HG02763 (cell line): ENCODE measurements around the gene SLC25A39.

ENCODE experiments used
- ATAC-seq: cut with Tn5 transposase; IDR thresholded peaks from one replicate; pipeline ENCODE4 v1.9.1; 2021; ENCODE audit warnings: mild to moderate bottlenecking, moderate library complexity; ENCODE audit not compliant: unreplicated experiment

SLC25A39 gene

DNA sequence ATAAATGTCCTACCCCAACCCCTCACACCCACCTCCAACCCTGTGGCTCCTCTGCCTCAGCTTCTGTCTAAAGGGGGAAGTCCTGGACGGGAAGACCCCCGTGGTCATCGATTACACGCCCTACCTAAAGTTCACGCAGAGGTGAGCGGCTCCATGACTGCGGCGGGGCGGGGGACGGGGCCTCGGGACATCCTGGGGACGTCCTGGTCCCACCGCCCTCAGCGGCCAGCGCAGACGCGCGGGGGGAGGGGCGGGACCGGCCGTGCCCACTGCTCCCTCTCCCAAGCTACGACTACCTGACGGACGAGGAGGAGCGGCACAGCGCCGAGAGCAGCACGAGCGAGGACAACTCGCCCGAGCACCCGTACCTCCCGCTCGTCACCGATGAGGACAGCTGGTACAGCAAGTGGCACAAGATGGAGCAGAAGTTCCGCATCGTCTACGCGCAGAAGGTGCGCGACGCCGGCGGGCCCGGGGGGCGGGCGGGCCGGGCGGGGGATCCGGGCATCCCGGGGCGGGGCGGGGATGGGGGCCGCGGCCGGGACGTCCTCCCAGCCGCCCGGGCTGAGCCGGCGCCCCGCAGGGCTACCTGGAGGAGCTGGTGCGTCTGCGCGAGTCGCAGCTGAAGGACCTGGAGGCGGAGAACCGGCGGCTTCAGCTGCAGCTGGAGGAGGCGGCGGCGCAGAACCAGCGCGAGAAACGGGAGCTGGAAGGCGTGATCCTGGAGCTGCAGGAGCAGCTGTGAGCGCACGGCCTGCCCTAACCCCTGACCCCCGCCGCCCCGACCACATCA is 9.6 kb downstream of the SLC25A39 start:
- no peak for ATAC-seq

DNA sequence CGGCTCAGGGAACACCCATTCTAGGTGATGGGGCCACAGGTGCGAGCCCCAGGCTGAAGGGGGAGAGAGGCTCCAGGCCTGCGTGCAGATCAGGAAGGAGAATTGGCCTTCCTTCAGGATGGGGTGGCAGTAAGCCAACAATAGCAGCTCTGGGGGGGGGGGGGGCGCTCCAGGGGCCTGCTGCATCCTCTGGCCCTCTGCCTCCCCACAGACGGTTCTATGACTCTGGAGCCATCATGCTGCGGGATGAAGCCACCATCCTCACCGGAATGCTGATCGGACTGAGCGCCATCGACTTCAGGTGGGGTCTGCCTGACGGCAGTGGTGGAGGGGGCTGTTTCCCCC is 10.1 kb downstream of the SLC25A39 start:
- no peak for ATAC-seq

DNA sequence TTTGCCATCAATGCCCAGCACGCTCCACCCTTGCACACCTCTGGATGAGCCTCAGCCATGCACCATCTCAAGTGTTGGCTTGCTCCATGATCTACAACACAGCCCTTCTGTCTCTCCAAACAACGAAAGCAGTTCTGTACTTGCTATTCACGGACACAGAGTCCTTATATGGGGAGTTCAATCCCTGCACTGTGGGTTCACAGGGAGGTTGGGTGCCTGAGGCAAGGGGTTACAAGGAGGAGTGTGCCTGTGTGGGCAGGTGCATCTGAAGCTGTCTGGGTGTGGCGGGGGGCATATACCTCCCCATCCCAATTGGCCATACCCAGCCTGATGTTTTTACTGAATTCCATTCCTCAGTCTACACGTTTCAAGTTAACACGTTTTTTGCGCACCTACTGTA is 10.6 kb downstream of the SLC25A39 start:
- ATAC-seq = no peak

DNA sequence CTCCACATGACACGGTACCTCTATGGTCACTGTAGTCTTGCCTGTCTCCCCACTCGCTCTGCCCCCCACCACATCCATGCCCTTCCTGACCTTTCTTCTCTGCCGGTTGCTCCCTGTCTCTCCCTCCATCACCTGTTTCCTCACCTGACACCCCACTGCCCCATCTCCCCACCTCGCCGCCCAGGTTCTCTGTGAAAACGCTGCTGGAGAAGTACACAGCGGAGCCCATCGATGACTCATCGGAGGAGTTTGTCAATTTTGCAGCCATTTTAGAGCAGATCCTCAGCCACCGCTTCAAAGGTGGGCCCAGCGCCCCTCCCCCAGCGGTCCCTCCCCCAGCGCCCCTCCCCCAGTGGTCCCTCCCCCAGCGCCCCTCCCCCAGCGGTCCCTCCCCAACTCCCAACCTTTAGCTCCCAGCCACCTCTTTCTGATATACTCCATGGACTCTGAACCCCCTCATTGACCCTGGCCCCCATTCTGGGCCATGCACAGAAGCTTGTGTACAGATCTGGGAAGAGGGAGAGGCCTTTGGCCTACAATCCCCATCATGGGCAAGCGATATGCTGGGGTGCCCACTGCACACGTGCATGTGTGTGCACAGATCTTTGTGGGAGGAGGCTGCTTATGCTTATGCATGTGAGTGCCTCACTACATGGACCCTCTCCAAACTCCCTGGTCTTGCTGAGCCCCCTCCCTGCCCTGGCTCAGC is 12.1 kb downstream of the SLC25A39 start:
- ATAC-seq = no peak

DNA sequence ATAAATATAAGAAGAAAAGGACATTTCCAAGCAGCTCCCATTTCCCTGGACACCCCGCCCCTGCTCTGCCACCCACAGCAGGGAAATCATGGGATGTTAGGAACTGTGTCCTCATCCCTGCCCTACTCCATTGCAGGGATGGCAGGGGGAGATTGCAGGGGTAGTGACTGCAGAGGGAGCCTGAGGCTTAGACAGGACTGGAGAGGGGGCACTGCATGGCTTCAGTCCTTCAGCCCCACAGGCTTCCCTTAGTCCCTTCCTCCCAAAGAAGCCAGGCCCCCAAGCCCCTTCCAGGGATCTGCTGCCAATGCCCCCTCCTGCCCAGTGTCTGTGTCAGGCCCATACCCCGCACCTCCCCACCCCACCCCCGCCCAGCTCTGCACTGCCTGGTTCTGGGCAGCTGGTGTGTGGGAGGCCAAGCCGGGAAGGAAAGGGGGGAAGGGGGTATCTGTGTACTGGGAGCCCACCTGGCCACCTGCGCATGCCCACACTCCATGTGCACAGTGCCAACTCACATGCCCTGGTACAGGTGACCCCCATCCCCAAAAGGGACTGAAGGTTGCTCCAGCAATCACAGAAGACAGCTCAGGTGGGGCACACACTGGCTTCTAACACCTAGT is 13.0 kb downstream of the SLC25A39 start:
- ATAC-seq = no peak

DNA sequence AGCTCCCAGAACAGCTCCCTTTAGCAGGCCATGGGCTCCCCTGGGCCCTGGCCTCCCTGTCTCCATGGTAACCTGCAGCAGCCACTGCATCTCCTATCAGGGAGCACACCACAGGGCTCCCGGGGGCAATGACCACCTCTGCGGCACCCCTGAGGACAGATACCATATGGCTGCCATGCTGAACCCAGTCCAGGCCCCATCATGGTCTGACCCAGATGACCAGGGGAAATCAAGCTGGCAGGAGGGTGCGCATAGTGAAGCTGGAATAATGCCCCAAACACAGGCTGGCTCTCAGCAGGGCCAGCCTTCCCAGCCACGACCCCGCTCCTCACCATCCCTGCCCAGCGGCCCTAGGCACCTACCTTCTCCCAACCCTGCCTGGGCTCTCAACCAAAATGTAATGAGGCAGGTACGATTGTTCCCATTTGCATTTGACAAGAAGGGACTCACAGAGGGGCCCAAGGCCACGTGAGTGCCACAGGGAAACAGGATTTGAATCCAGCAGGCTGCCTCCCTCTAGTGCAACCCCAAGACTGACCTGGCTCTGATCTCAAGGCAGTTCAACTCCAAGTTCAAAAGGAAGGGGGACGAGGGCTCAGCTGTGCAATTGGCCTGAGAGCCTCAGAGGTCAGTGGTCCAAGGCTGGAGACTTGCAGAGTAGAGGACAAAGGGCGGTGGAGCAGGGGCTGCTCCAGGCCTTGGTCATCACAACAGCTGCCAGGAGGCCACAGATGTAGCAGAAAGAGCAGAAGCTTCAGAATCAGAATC is 13.8 kb downstream of the SLC25A39 start:
- ATAC-seq = no peak

DNA sequence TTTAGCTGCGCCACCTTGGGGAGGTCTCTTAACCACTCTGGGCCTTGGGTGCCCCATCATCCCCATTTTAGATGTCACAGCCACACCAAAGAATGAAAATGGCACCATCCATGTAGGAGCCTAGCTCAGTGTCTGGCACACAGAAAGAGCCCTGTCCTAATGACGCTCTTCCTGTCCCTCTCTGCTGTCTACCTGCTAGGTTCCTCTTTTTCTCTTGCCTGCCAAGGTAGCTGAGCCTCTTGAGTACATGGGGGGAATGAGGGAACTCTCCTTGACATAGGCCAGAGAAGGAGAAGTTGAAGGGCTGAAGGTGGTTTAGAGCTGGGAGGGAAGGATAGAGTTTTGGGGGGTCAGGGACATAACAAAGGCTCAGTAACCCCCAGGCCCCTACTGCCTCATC is 14.4 kb downstream of the SLC25A39 start:
- no peak for ATAC-seq

DNA sequence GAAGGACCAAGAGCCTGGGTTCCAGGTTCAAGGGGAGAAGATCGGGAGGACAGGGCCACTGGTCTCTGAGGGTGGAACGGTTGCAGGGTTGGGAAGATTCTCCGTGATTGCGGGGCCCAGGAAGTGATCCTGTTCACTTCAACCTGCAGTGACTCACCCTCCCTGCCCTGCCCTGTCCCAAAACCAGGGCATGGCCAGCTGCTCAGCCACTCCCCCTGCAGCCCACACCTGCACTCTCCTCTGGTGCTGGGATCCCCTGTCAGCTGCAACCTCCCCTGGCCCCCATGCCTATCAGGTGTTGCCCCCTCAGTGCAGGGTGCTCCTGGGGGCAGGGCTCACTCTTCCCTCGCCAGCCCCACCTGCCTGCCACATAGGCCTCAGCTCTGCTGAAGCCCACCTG is 15.2 kb downstream of the SLC25A39 start:
- ATAC-seq = no peak

DNA sequence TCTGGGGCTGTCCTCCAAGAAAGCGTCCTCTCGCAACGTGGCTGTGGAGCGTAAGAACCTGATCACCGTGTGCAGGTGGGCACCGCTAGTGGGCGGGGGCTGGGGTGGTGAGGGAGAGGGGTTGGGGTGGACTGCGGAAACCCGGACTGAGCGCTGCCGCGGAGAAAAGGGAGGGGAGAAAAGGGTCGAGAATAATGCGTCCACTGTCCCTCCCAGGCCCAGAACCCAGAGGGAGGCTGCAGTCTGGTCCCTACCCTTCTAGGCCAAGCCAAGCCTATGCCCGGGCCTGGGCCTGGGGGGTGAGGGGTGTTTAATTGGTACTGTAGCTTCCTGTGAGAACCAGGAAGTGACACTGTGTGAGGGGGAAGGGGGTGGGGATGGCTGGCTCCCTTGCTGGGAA is 15.8 kb downstream of the SLC25A39 start:
- ATAC-seq = no peak

DNA sequence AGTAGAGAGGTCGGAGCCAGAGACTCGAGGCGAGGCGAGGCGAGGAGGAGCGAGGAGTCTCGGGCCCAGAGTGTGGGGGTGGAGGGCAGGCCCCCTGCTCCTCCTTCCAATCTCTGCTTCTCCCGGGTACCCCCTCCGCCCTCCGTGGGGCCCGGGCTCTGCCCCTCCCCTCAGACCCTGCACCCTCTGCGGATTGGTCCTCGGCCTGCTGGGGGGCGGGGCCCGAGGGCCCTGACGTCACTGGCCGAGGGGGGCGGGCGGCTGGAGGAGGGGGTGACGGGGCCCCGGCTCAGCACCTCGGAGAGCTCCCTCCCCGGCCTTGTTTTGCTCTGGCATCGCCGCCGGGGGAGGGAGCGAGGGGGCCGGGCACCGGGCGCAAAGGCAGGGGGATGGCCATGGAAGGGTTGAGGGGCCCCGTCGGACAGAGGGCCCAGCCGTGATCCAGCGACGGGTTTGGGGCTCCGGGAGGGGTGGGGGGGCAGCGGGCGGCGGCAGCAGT is 16.3 kb downstream of the SLC25A39 start, which contains the start of gene RUNDC3A:
Gene RUNDC3A (plus strand): TSS at position 282 of the 499 bp plus-strand sequence. CDS start 232 bp downstream, outside the sequence.
- no peak for ATAC-seq

DNA sequence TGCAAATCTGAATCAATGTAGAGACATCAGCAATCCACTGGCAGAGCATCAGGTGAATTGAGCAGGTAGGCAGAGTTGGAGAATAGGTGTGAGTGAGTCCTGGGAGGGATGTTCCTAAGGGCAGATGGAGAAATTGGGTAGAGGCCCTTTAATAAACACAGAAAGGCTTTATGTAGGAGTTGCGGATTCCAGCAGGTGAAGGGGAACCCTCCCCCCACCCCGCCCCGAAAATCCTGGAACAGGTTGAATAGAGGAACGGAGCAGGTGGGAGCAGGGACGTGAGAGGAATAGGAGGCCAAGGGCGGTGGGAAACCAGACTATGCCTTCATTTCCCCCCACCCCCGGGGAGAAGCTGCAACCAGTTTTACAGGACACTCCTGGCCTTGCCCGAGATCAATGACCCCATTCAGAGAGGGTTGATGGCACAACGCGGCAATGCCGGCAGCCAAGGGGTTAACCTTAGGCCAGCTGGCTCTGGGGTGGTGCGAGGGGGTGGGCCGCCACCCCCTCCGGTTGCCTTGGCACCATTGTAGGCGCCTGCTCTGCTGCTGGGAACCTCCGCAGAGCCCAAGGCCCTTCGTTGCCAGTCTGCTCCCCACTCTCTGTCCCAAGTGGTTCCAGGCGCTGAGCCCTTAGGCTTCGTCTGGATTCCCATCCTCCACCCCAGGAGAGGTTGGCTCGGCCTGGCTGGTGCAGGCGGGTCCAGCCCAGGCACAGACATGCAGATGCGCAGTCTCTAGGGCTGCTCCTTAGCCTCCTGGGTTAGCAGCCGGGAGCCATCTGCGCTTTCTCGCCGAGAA is 17.0 kb downstream of the SLC25A39 start:
- no peak for ATAC-seq

DNA sequence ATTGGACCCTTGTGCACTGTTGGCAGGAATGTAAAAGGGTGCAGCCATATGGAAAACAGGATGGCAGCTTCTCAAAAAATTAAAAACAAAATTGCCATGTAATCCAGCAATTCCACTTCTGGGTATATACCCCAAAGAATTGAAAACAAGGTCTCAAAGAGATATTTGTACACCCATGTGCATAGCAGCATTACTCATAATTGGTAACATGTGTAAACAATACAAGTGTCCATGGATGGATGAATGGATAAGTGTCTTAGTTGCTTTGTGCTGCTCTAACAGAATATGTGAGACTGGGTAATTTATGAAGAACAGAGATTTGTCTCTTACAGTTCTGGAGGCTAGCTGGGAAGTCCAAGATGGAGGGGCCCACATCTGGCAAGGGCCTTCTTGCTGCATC is 20.0 kb downstream of the SLC25A39 start:
- no peak for ATAC-seq

DNA sequence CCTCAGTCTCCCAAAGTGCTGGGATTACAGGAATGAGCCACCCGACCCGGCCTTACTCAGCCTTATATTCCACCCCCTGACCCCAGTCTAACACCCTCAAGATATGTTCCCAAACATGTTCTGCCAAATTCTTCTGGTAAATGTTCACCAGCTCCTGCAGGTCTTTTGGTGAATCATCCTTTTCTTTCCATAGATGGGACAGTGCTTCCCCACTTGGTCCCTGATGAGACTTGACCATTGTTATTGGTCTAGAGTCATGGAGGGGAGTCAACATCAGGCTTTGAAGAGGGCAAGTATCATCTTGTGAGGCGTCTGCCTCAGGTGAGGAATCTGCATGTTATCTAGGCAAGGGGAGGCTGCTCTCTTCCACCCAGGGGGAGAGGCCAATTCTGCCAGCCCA is 26.6 kb downstream of the SLC25A39 start:
- ATAC-seq = no peak

DNA sequence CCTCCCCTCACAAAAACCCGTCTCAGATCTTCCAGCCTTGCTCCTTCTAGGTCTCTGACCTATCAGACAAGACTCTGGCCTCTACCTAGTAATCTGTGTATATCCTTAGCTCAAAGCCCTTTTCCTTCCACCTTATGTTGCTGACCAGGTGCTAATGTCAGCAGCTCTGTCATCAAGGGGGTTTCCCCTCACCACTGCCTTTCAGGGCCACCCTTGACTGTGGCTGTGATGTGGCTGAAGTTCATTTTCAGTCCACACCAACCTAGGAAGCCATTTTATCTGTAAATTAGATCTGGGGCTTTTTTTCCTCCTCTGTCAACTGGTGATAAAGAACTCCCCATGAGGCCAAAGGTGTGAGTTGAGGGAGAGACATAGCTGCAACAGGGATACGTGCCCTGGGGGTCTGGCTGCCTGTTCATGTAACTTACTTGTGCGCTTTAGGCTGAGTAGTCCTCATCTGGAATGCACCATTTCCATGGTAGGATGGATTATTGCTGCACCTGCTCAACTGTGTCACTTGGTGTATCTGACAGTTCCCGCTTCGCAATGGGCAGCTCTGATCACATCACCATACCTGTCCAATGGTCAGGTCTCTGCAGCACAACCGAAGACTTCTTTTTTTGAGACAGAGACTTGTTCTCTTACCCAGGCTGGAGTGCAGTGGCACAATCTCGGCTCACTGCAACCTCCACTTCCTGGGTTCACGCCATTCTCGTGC is 31.0 kb downstream of the SLC25A39 start:
- no peak for ATAC-seq

DNA sequence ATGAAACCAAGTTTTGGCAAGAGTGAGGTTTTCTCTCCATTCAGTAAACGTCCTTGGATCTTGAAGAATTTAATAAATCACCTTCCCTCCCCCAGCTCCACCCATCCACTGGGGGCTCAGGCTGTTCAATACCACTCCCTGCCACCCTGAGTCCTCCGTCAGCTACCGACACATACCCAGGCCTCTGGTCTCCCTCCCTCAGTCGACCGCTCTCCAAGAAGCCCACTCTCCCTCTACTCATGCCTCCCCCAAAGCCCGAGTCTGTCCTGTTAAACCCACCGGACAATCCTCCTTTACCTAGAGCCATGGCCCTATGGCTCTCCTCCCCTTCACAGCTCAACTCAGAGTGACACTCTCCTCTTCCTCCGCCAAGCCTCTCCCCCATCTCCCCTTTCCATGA is 37.0 kb downstream of the SLC25A39 start:
- no peak for ATAC-seq

DNA sequence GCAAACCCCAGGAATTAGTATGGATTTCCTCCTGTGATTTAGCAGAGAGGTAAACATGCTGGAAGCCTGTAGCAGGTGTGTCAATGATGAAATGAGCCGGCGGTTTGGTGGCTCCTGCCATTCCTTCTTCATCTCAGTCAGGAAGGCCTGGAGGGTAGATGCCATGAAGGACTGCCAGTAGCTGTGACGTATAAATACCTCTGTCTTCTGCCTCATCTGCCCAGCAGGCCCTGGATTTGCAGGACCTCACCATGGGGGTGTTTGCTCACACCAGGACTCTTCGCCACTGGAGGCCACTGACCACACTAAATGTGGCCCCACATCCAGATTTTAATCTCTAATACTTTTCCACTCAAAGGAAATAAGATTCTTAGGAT is 40.6 kb downstream of the SLC25A39 start:
- no peak for ATAC-seq

DNA sequence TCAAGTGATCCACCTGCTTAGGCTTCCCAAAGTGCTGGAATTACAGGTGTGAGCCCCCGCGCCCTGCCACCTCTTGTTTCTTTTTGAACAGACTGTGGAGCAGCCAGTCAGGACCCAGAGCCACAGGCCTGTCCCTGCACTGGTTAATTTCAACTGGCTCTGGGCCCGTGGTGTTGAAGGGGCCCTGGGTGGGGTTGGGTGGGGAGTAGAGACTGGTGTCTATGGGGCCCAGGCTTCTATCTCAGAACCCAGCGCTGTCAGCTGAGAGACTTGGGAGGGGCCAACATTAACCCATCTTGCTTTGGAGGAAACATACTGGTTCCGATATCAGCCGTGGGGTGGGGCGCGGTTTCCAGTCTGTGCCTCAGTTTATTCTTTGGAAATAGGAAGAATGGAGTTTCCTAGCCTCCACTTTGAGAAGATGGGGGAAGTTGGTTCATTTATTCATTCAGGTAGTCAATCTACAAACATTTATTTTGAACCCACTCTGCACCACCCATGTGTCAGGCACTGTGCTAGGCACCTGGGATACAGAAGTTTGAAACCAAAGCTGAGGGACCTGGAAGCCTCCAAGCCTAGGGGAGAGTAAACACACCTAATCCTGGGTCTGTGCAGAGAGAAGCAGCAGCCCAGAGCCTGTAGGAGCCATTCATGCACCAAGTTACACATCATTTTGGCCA is 41.1 kb downstream of the SLC25A39 start:
- ATAC-seq = no peak

DNA sequence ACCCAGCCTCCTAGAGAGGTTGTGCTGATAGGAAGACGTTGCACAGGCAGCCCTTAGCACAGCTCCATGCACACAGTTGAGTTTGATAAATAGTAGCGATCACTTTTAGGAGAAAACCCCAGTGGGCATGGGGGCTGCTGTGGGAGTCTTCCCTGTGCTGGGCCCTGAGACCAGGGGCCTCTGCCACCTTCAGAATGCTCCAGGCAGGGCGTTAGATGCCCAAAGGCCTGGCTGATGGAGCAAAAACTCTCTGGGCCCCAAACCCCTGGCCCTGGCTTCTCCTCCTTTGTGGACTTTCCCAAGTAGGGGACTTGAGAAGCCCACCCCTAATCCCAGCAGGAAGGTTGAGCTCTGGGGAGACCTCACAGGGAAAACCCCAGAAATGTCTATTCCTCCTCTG is 42.4 kb downstream of the SLC25A39 start:
- no peak for ATAC-seq

DNA sequence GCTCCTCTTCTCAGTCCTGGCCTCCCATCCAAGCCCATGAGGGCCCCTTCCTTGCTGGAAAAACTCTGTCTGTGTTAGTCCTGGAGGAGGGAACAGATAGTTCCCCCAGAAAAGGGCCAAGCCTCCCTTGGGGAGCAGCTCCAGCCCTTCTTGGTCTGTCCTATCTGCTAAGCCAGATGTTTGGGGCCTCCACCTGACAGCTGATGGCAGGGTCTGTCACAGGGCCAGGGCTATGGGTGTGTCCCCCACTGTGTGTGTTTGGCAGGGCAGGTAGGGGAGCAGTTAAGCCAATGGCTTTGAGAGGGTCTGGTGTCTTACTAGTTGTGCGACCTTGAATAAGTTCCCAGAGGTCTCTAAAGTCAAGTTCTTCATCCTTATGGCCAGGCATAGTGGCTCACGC is 43.1 kb downstream of the SLC25A39 start:
- no peak for ATAC-seq
